ENCODE data around the gene ECM2. TPM values are rescaled to one million over a fixed set of nuclear protein-coding genes. Genes with fewer than 3 reads are reported as not detected.

ECM2 gene
- total and polyA plus RNA-seq, 7 experiments from 2014 or later = not detected

- peaks cover 0 to 10% (median 2%) of the 10 kb centered on the region in 11 donors for H3K9me3 Mint-ChIP-seq
- peaks cover 0 to 2% (median 0%) of the 10 kb centered on the region in 7 donors for H3K4me1 Mint-ChIP-seq
- Histone ChIP-seq H3K9me3 (ENCODE audit: control insufficient read depth in 2 of 3, low read length in 3 of 3) (no peaks in the 10 kb centered on the region), H3K27ac (ENCODE audit: low read depth, low read length) (no peak overlapping the region), H3K4me1 (ENCODE audit: control insufficient read depth in 2 of 2, insufficient read depth in 2 of 2, low read length in 2 of 2) (no peaks in the 10 kb centered on the region), H3K27me3 (ENCODE audit: control insufficient read depth in 2 of 2, insufficient read depth in 2 of 2, low read length in 2 of 2) (no peaks in the 10 kb centered on the region), H3K36me3 (ENCODE audit: control insufficient read depth in 2 of 3, insufficient read depth in 3 of 3, low read length in 3 of 3) (no peaks in the 10 kb centered on the region), H3K4me3 (ENCODE audit: low read length) (no peak overlapping the region)
- ChIA-PET POLR2A (interaction anchor here (0.6 kb wide), 1 partner anchor 1144 kb away, joined by 3 read pairs; no protein-coding TSS in a partner anchor), CTCF (interaction anchor here (0.5 kb wide), 1 partner anchor 161 kb away, joined by 4 read pairs; no protein-coding TSS in a partner anchor)
- H3K27ac Mint-ChIP-seq = no peak overlapping the region
- intact Hi-C loops (cut with micrococcal nuclease) = no loop called here
- ATAC-seq (no peak), DNase-seq (no peak)
- no peak overlapping the region for H3K4me3 Mint-ChIP-seq
- peaks cover 0 to 8% (median 3%) of the 10 kb centered on the region in 5 donors for H3K36me3 Mint-ChIP-seq
- H3K27me3 Mint-ChIP-seq = no peaks in the 10 kb centered on the region
These were observed 7.3 kb downstream of the ECM2 start for GRCh38 chr9:92528522-92528849.

GRCh38 chr9:92527832-92528521, 7.8 kb downstream of the ECM2 start:
- POLR2A ChIA-PET = interaction anchor here (0.6 kb wide), 1 partner anchor 1144 kb away, joined by 3 read pairs; no protein-coding TSS in a partner anchor
- no peak overlapping the region for H3K27ac Mint-ChIP-seq

GRCh38 chr9:92527291-92527828, 8.4 kb downstream of the ECM2 start:
- Mint-ChIP-seq H3K36me3 (peaks cover 0 to 3% (median 1%) of the 10 kb centered on the region in 5 donors), H3K27ac (no peak overlapping the region), H3K4me1 (peaks cover 0 to 2% (median 0%) of the 10 kb centered on the region in 7 donors), H3K27me3 (no peaks in the 10 kb centered on the region), H3K4me3 (no peak overlapping the region), H3K9me3 (peaks cover 0 to 4% (median 0%) of the 10 kb centered on the region in 11 donors)
- Histone ChIP-seq H3K36me3 (ENCODE audit: control insufficient read depth in 2 of 3, insufficient read depth in 3 of 3, low read length in 3 of 3) (no peaks in the 10 kb centered on the region), H3K27me3 (ENCODE audit: control insufficient read depth in 2 of 2, insufficient read depth in 2 of 2, low read length in 2 of 2) (no peaks in the 10 kb centered on the region), H3K4me1 (ENCODE audit: control insufficient read depth in 2 of 2, insufficient read depth in 2 of 2, low read length in 2 of 2) (no peaks in the 10 kb centered on the region), H3K9me3 (ENCODE audit: control insufficient read depth in 2 of 3, low read length in 3 of 3) (no peaks in the 10 kb centered on the region), H3K27ac (ENCODE audit: low read depth, low read length) (no peak overlapping the region), H3K4me3 (ENCODE audit: low read length) (no peak overlapping the region)
- DNase-seq (no peak), ATAC-seq (no peak)
- POLR2A ChIA-PET = no interaction called here
- intact Hi-C loops (cut with micrococcal nuclease) = no loop called here
- CTCF ChIA-PET = no interaction called here

More at GRCh38 chr9:92527832-92528521, 7.8 kb downstream of the ECM2 start:
- DNase-seq = no peak
- Mint-ChIP-seq H3K4me3 (no peak overlapping the region), H3K4me1 (peaks cover 0 to 2% (median 0%) of the 10 kb centered on the region in 7 donors), H3K27me3 (no peaks in the 10 kb centered on the region), H3K9me3 (peaks cover 0 to 6% (median 0%) of the 10 kb centered on the region in 11 donors), H3K36me3 (peaks cover 0 to 5% (median 3%) of the 10 kb centered on the region in 5 donors)
- intact Hi-C loops (cut with micrococcal nuclease) = no loop called here
- H3K36me3 ChIP-seq (ENCODE audit: control insufficient read depth in 2 of 3, insufficient read depth in 3 of 3, low read length in 3 of 3) = no peaks in the 10 kb centered on the region
- CTCF ChIA-PET = interaction anchor here (0.5 kb wide), 1 partner anchor 160 kb away, joined by 4 read pairs; no protein-coding TSS in a partner anchor
- H3K9me3 ChIP-seq (ENCODE audit: control insufficient read depth in 2 of 3, low read length in 3 of 3) = no peaks in the 10 kb centered on the region
- H3K27ac ChIP-seq (ENCODE audit: low read depth, low read length) = no peak overlapping the region
- no peaks in the 10 kb centered on the region for H3K4me1 ChIP-seq (ENCODE audit: control insufficient read depth in 2 of 2, insufficient read depth in 2 of 2, low read length in 2 of 2)
- ATAC-seq = no peak
- H3K27me3 ChIP-seq (ENCODE audit: control insufficient read depth in 2 of 2, insufficient read depth in 2 of 2, low read length in 2 of 2) = no peaks in the 10 kb centered on the region
- H3K4me3 ChIP-seq (ENCODE audit: low read length) = no peak overlapping the region

GRCh38 chr9:92525306-92525705, 10.5 kb downstream of the ECM2 start:
- Mint-ChIP-seq H3K4me3 (no peak overlapping the region), H3K27ac (no peak overlapping the region), H3K36me3 (peaks cover 0 to 1% (median 0%) of the 10 kb centered on the region in 5 donors), H3K27me3 (no peaks in the 10 kb centered on the region), H3K4me1 (peaks cover 0 to 2% (median 0%) of the 10 kb centered on the region in 7 donors), H3K9me3 (no peaks in the 10 kb centered on the region)
- H3K27me3 ChIP-seq (ENCODE audit: control insufficient read depth in 2 of 2, insufficient read depth in 2 of 2, low read length in 2 of 2) = no peaks in the 10 kb centered on the region
- H3K36me3 ChIP-seq (ENCODE audit: control insufficient read depth in 2 of 3, insufficient read depth in 3 of 3, low read length in 3 of 3) = no peaks in the 10 kb centered on the region
- no peak overlapping the region for H3K27ac ChIP-seq (ENCODE audit: low read depth, low read length)
- ATAC-seq (no peak), DNase-seq (no peak)
- no peaks in the 10 kb centered on the region for H3K4me1 ChIP-seq (ENCODE audit: control insufficient read depth in 2 of 2, insufficient read depth in 2 of 2, low read length in 2 of 2)
- ChIA-PET POLR2A (no interaction called here), CTCF (no interaction called here)
- no peak overlapping the region for H3K4me3 ChIP-seq (ENCODE audit: low read length)
- H3K9me3 ChIP-seq (ENCODE audit: control insufficient read depth in 2 of 3, low read length in 3 of 3) = no peaks in the 10 kb centered on the region
- intact Hi-C loops (cut with micrococcal nuclease) = no loop called here

GRCh38 chr9:92524881-92525280, 10.9 kb downstream of the ECM2 start:
- Mint-ChIP-seq H3K9me3 (no peaks in the 10 kb centered on the region), H3K4me3 (no peak overlapping the region), H3K4me1 (peaks cover 0 to 2% (median 0%) of the 10 kb centered on the region in 7 donors), H3K27me3 (no peaks in the 10 kb centered on the region), H3K36me3 (peaks cover 0 to 1% (median 0%) of the 10 kb centered on the region in 5 donors), H3K27ac (no peak overlapping the region)
- intact Hi-C loops (cut with micrococcal nuclease) = no loop called here
- no peak for ATAC-seq
- CTCF ChIA-PET = no interaction called here
- DNase-seq = no peak
- no peaks in the 10 kb centered on the region for H3K9me3 ChIP-seq (ENCODE audit: control insufficient read depth in 2 of 3, low read length in 3 of 3)
- no peaks in the 10 kb centered on the region for H3K36me3 ChIP-seq (ENCODE audit: control insufficient read depth in 2 of 3, insufficient read depth in 3 of 3, low read length in 3 of 3)
- no peaks in the 10 kb centered on the region for H3K4me1 ChIP-seq (ENCODE audit: control insufficient read depth in 2 of 2, insufficient read depth in 2 of 2, low read length in 2 of 2)
- H3K4me3 ChIP-seq (ENCODE audit: low read length) = no peak overlapping the region
- H3K27ac ChIP-seq (ENCODE audit: low read depth, low read length) = no peak overlapping the region
- no peaks in the 10 kb centered on the region for H3K27me3 ChIP-seq (ENCODE audit: control insufficient read depth in 2 of 2, insufficient read depth in 2 of 2, low read length in 2 of 2)
- POLR2A ChIA-PET = no interaction called here

- Mint-ChIP-seq H3K27ac (no peak overlapping the region), H3K36me3 (peaks cover 0 to 1% (median 0%) of the 10 kb centered on the region in 5 donors), H3K9me3 (no peaks in the 10 kb centered on the region), H3K4me1 (peaks cover 0 to 2% (median 0%) of the 10 kb centered on the region in 7 donors), H3K4me3 (no peak overlapping the region), H3K27me3 (no peaks in the 10 kb centered on the region)
- H3K27ac ChIP-seq (ENCODE audit: low read depth, low read length) = no peak overlapping the region
- no peak for DNase-seq
- intact Hi-C loops (cut with micrococcal nuclease) = no loop called here
- ATAC-seq = no peak
- H3K4me1 ChIP-seq (ENCODE audit: control insufficient read depth in 2 of 2, insufficient read depth in 2 of 2, low read length in 2 of 2) = no peaks in the 10 kb centered on the region
- ChIA-PET CTCF (no interaction called here), POLR2A (no interaction called here)
- H3K4me3 ChIP-seq (ENCODE audit: low read length) = no peak overlapping the region
- no peaks in the 10 kb centered on the region for H3K27me3 ChIP-seq (ENCODE audit: control insufficient read depth in 2 of 2, insufficient read depth in 2 of 2, low read length in 2 of 2)
- H3K9me3 ChIP-seq (ENCODE audit: control insufficient read depth in 2 of 3, low read length in 3 of 3) = no peaks in the 10 kb centered on the region
- H3K36me3 ChIP-seq (ENCODE audit: control insufficient read depth in 2 of 3, insufficient read depth in 3 of 3, low read length in 3 of 3) = no peaks in the 10 kb centered on the region
These were observed 12.5 kb downstream of the ECM2 start for GRCh38 chr9:92522983-92523970.
